HUES6 (cell line): Measurements from ENCODE around the gene LECT2.

Experiments
- H3K27ac ChIP-seq: 2 replicates; pipeline ENCODE4 v1.7.0; 2013; ENCODE audit warnings: low read depth, mild to moderate bottlenecking, low read length, inconsistent platforms
- H3K27me3 ChIP-seq: 2 replicates; pipeline ENCODE4 v1.6.1; 2013; ENCODE audit warnings: low read length; ENCODE audit not compliant: control insufficient read depth, insufficient read depth
- H3K36me3 ChIP-seq: 2 replicates; pipeline ENCODE4 v1.6.1; 2013; ENCODE audit warnings: low read length; ENCODE audit not compliant: control insufficient read depth, insufficient read depth
- H3K4me1 ChIP-seq: 2 replicates; pipeline ENCODE4 v1.6.1; 2013; ENCODE audit warnings: low read length; ENCODE audit not compliant: control insufficient read depth, insufficient read depth
- H3K4me3 ChIP-seq: 2 replicates; pipeline ENCODE4 v1.5.1; 2013; ENCODE audit warnings: low read depth, low read length
- H3K9ac ChIP-seq: one replicate; pipeline ENCODE4 v1.6.1; 2013; ENCODE audit warnings: mild to moderate bottlenecking, low read length
- H3K9me3 ChIP-seq: 2 replicates; pipeline ENCODE4 v1.6.1; 2013; ENCODE audit warnings: low read depth, low read length; ENCODE audit not compliant: control insufficient read depth, insufficient read depth

LECT2 gene

GRCh38 chr5:135978993-135979392 is 24.2 kb upstream of the LECT2 start:
- Histone ChIP-seq H3K27me3 (peaks cover 7% of the 10 kb centered on the region; the same call in 1 of the 2 replicates), H3K9me3 (no peaks in the 10 kb centered on the region), H3K9ac (no peak overlapping the region), H3K4me3 (no peak overlapping the region), H3K36me3 (no peaks in the 10 kb centered on the region), H3K4me1 (peaks cover 13% of the 10 kb centered on the region), H3K27ac (no peak overlapping the region)

GRCh38 chr5:135978212-135978631 is 23.4 kb upstream of the LECT2 start:
- peaks cover 13% of the 10 kb centered on the region for H3K4me1 ChIP-seq
- H3K36me3 ChIP-seq: no peaks in the 10 kb centered on the region
- no peaks in the 10 kb centered on the region for H3K9me3 ChIP-seq
- H3K27me3 ChIP-seq: peaks cover 7% of the 10 kb centered on the region; the same call in 1 of the 2 replicates
- no peak overlapping the region for H3K27ac ChIP-seq
- H3K4me3 ChIP-seq: no peak overlapping the region
- H3K9ac ChIP-seq: no peak overlapping the region

- Histone ChIP-seq H3K27ac (no peak overlapping the region), H3K36me3 (no peaks in the 10 kb centered on the region), H3K27me3 (peaks cover 7% of the 10 kb centered on the region; the same call in 1 of the 2 replicates), H3K9me3 (no peaks in the 10 kb centered on the region), H3K9ac (no peak overlapping the region), H3K4me3 (no peak overlapping the region), H3K4me1 (peaks cover 13% of the 10 kb centered on the region)
These were observed 22.7 kb upstream of the LECT2 start for GRCh38 chr5:135977375-135977928.

- H3K27me3 ChIP-seq: peaks cover 7% of the 10 kb centered on the region; the same call in 1 of the 2 replicates
- peaks cover 13% of the 10 kb centered on the region for H3K4me1 ChIP-seq
- no peaks in the 10 kb centered on the region for H3K36me3 ChIP-seq
- H3K9ac ChIP-seq: no peak overlapping the region
- no peaks in the 10 kb centered on the region for H3K9me3 ChIP-seq
- H3K27ac ChIP-seq: no peak overlapping the region
- H3K4me3 ChIP-seq: no peak overlapping the region
These were observed 21.4 kb upstream of the LECT2 start for GRCh38 chr5:135976216-135976615.

- Histone ChIP-seq H3K9me3 (no peaks in the 10 kb centered on the region), H3K27ac (no peak overlapping the region), H3K9ac (no peak overlapping the region), H3K27me3 (peaks cover 7% of the 10 kb centered on the region; the same call in 1 of the 2 replicates), H3K4me1 (peaks cover 13% of the 10 kb centered on the region), H3K36me3 (no peaks in the 10 kb centered on the region), H3K4me3 (no peak overlapping the region)
These were observed 20.3 kb upstream of the LECT2 start for GRCh38 chr5:135975122-135975521.

GRCh38 chr5:135974021-135974600 is 19.3 kb upstream of the LECT2 start:
- no peaks in the 10 kb centered on the region for H3K36me3 ChIP-seq
- H3K9me3 ChIP-seq: no peaks in the 10 kb centered on the region
- no peak overlapping the region for H3K27ac ChIP-seq
- peaks cover 7% of the 10 kb centered on the region; the same call in 1 of the 2 replicates for H3K27me3 ChIP-seq
- peaks cover 13% of the 10 kb centered on the region for H3K4me1 ChIP-seq
- no peak overlapping the region for H3K4me3 ChIP-seq
- no peak overlapping the region for H3K9ac ChIP-seq

GRCh38 chr5:135973323-135974020 is 18.7 kb upstream of the LECT2 start:
- Histone ChIP-seq H3K4me1 (peaks cover 13% of the 10 kb centered on the region), H3K4me3 (no peak overlapping the region), H3K27me3 (peaks cover 7% of the 10 kb centered on the region; the same call in 1 of the 2 replicates), H3K9me3 (no peaks in the 10 kb centered on the region), H3K27ac (no peak overlapping the region), H3K9ac (no peak overlapping the region), H3K36me3 (no peaks in the 10 kb centered on the region)

GRCh38 chr5:135971701-135972100 is 16.9 kb upstream of the LECT2 start:
- H3K36me3 ChIP-seq: no peaks in the 10 kb centered on the region
- H3K9ac ChIP-seq: no peak overlapping the region
- H3K9me3 ChIP-seq: no peaks in the 10 kb centered on the region
- H3K27ac ChIP-seq: no peak overlapping the region
- H3K4me1 ChIP-seq: peaks cover 13% of the 10 kb centered on the region
- no peaks in the 10 kb centered on the region for H3K27me3 ChIP-seq
- H3K4me3 ChIP-seq: no peak overlapping the region

- H3K27ac ChIP-seq: no peak overlapping the region
- H3K9ac ChIP-seq: no peak overlapping the region
- H3K4me3 ChIP-seq: no peak overlapping the region
- no peaks in the 10 kb centered on the region for H3K4me1 ChIP-seq
- H3K27me3 ChIP-seq: no peaks in the 10 kb centered on the region
- no peaks in the 10 kb centered on the region for H3K36me3 ChIP-seq
- no peaks in the 10 kb centered on the region for H3K9me3 ChIP-seq
These were observed 12.0 kb upstream of the LECT2 start for GRCh38 chr5:135966790-135967189.

- H3K9me3 ChIP-seq: no peaks in the 10 kb centered on the region
These were observed 11.4 kb upstream of the LECT2 start for GRCh38 chr5:135966165-135966564.

GRCh38 chr5:135965504-135965903 is 10.7 kb upstream of the LECT2 start:
- no peak overlapping the region for H3K4me3 ChIP-seq
- no peak overlapping the region for H3K9ac ChIP-seq
- H3K9me3 ChIP-seq: no peaks in the 10 kb centered on the region
- H3K36me3 ChIP-seq: no peaks in the 10 kb centered on the region
- H3K4me1 ChIP-seq: no peaks in the 10 kb centered on the region
- no peak overlapping the region for H3K27ac ChIP-seq
- H3K27me3 ChIP-seq: no peaks in the 10 kb centered on the region

More at GRCh38 chr5:135966165-135966564, 11.4 kb upstream of the LECT2 start:
- H3K4me1 ChIP-seq: no peaks in the 10 kb centered on the region
- H3K4me3 ChIP-seq: no peak overlapping the region
- no peak overlapping the region for H3K27ac ChIP-seq
- H3K9ac ChIP-seq: no peak overlapping the region
- no peaks in the 10 kb centered on the region for H3K27me3 ChIP-seq
- no peaks in the 10 kb centered on the region for H3K36me3 ChIP-seq
